Measurements from ENCODE around the gene TIMELESS. TPM values are rescaled to one million over a fixed set of nuclear protein-coding genes. Genes with fewer than 3 reads are reported as not detected.
A peak's percentile ranks its signal among the peaks of the same experiment; 100 is the strongest.
"Not testable (repeated sequence)": the region's sequence is repeated elsewhere in the genome, so short reads cannot be mapped to it uniquely, and the experiment has no call there.

The TIMELESS gene, protein sequence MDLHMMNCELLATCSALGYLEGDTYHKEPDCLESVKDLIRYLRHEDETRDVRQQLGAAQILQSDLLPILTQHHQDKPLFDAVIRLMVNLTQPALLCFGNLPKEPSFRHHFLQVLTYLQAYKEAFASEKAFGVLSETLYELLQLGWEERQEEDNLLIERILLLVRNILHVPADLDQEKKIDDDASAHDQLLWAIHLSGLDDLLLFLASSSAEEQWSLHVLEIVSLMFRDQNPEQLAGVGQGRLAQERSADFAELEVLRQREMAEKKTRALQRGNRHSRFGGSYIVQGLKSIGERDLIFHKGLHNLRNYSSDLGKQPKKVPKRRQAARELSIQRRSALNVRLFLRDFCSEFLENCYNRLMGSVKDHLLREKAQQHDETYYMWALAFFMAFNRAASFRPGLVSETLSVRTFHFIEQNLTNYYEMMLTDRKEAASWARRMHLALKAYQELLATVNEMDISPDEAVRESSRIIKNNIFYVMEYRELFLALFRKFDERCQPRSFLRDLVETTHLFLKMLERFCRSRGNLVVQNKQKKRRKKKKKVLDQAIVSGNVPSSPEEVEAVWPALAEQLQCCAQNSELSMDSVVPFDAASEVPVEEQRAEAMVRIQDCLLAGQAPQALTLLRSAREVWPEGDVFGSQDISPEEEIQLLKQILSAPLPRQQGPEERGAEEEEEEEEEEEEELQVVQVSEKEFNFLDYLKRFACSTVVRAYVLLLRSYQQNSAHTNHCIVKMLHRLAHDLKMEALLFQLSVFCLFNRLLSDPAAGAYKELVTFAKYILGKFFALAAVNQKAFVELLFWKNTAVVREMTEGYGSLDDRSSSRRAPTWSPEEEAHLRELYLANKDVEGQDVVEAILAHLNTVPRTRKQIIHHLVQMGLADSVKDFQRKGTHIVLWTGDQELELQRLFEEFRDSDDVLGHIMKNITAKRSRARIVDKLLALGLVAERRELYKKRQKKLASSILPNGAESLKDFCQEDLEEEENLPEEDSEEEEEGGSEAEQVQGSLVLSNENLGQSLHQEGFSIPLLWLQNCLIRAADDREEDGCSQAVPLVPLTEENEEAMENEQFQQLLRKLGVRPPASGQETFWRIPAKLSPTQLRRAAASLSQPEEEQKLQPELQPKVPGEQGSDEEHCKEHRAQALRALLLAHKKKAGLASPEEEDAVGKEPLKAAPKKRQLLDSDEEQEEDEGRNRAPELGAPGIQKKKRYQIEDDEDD
- total RNA-seq (10 to 100 TPM in 6 of 7 donors, 1 to 10 TPM in 1; 9.9 to 17.7 (median 13.3) TPM), polyA plus RNA-seq (10 to 100 TPM; 10.0 to 10.7 (median 10.5) TPM)
- long read RNA-seq, donor 1, result 0 reads
- long read RNA-seq, donor 2, full-length matches to known transcripts, result 2 of 2 reads
- long read RNA-seq, donor 2, partial matches to known transcripts, result 0 of 2 reads
- long read RNA-seq, donor 2, other reads (novel, unspliced or antisense), result 0 of 2 reads

DNA sequence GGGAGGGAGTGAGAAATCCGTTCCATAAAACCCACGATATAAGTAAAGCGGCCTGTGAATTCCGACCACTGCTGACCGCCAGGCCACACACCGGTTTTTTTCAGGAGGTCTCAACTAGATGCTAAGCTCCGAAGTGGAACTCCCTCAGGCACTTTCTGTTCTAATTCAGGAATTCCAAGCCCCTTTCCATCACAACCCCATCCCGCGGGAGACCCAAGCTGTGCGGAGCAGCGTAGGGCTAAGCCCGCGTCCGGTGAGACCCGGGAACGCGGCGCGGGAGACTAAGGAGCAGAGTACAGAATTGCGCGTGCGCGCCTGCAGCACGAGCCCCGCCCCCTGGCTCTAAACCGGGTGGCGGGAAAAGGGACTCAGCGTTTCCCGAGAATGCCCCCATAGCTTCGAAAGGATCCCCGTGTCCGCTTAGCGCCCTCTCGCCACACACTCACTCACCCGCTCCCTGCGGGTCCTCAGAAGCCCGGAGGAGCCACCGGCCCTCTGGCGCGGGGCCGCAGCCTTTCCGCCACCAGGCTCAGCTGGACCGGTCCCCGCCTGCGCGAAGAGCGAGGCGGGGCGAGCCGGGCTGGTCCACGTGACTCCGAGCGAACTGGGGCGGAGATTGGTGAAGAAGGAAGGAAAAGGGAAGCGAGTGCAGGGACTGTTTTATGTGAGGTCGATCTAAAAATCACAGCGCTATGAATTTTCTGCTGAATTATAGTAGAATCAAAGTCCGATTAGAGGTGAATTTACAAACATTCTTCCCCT is at the start of gene TIMELESS:
Gene TIMELESS, minus strand, starts transcription at position 567 of the 762 bp plus-strand sequence. CDS start 15,256 bp downstream, outside the sequence.
- TF ChIP-seq CTCF (IDR thresholded peaks at IDR 0.05 in 8 of 11, conservative IDR thresholded peaks at IDR 0.05 in 3 of 11) (peak in 4 of 11 experiments; percentile 31 to 55 (median 40)), POLR2A (IDR thresholded peaks at IDR 0.05) (peak in 2 of 3 donors; percentile 18 to 68), POLR2AphosphoS5 (IDR thresholded peaks at IDR 0.05) (peak; percentile 90 to 95 (median 94))
- H3K4me1 ChIP-seq, result peaks cover 4 to 31% (median 19%) of the 10 kb centered on the region in 6 donors
- peak within 1 kb of the TSS; percentile 74 to 99 (median 98) for H3K4me3 ChIP-seq
- H3K36me3 ChIP-seq, result no peaks in the 10 kb centered on the region
- intact Hi-C loops (cut with DNase I; ENCODE audit: low total_unique reads), result loop anchor here (10.0 kb wide), 1 partner anchor 84 kb away; the partner anchor contains the start of genes APOF and STAT2
- no peaks in the 10 kb centered on the region for H3K9me3 ChIP-seq
- DNase-seq, result peak; percentile 98
- peak within 1 kb of the TSS; percentile 64 to 92 (median 88) for H3K27ac ChIP-seq
- 0 to 1% (median 0%) methylated on average over 49 to 58 of the region's 58 CpGs for WGBS, 5 donors
- no peaks in the 10 kb centered on the region for H3K27me3 ChIP-seq (replicated peaks in 1 of 7)

GRCh38 chr12:56498126-56498902 is 49.1 kb upstream of the TIMELESS start:
- H3K36me3 ChIP-seq; H3K4me3 ChIP-seq; H3K27ac ChIP-seq; DNase-seq; H3K4me1 ChIP-seq; H3K9me3 ChIP-seq; intact Hi-C loops (cut with DNase I; ENCODE audit: low total_unique reads); H3K27me3 ChIP-seq (replicated peaks in 1 of 7): not testable (repeated sequence)
- 76 to 86% (median 80%) methylated on average over 14 of the region's 14 CpGs for WGBS, 5 donors

- H3K27me3 ChIP-seq (replicated peaks in 1 of 7); H3K27ac ChIP-seq; H3K4me1 ChIP-seq; H3K9me3 ChIP-seq; intact Hi-C loops (cut with DNase I; ENCODE audit: low total_unique reads); H3K36me3 ChIP-seq: not testable (repeated sequence)
- WGBS, 5 donors, result 5 to 10% (median 8%) methylated on average over 9 to 17 of the region's 17 CpGs
- TF ChIP-seq CTCF (IDR thresholded peaks at IDR 0.05 in 8 of 11, conservative IDR thresholded peaks at IDR 0.05 in 3 of 11), result peak in 8 of 11 experiments; percentile 10 to 70 (median 50)
- peak; percentile 85 for DNase-seq
- peak overlapping the region in 1 of 8 donors; percentile 41 for H3K4me3 ChIP-seq
These were observed 47.5 kb upstream of the TIMELESS start for GRCh38 chr12:56496704-56497103.

GRCh38 chr12:56494481-56494880 is 45.3 kb upstream of the TIMELESS start:
- H3K4me1 ChIP-seq; H3K9me3 ChIP-seq; intact Hi-C loops (cut with DNase I; ENCODE audit: low total_unique reads); H3K4me3 ChIP-seq; H3K27ac ChIP-seq; H3K36me3 ChIP-seq; DNase-seq: not testable (repeated sequence)
- 90 to 97% (median 96%) methylated on average over 19 to 27 of the region's 27 CpGs for WGBS, 5 donors
- peaks cover 0 to 11% (median 0%) of the 10 kb centered on the region in 7 donors for H3K27me3 ChIP-seq (replicated peaks in 1 of 7)

GRCh38 chr12:56494106-56494415 is 44.8 kb upstream of the TIMELESS start:
- H3K27me3 ChIP-seq (replicated peaks in 1 of 7), result peaks cover 0 to 15% (median 0%) of the 10 kb centered on the region in 7 donors
- H3K9me3 ChIP-seq; H3K27ac ChIP-seq; intact Hi-C loops (cut with DNase I; ENCODE audit: low total_unique reads); H3K4me1 ChIP-seq; H3K4me3 ChIP-seq; DNase-seq; H3K36me3 ChIP-seq: not testable (repeated sequence)
- WGBS, 5 donors, result 93 to 98% (median 96%) methylated on average over 10 to 15 of the region's 15 CpGs; no CpG with 5 or more reads in 1 of the 5 donors

DNA sequence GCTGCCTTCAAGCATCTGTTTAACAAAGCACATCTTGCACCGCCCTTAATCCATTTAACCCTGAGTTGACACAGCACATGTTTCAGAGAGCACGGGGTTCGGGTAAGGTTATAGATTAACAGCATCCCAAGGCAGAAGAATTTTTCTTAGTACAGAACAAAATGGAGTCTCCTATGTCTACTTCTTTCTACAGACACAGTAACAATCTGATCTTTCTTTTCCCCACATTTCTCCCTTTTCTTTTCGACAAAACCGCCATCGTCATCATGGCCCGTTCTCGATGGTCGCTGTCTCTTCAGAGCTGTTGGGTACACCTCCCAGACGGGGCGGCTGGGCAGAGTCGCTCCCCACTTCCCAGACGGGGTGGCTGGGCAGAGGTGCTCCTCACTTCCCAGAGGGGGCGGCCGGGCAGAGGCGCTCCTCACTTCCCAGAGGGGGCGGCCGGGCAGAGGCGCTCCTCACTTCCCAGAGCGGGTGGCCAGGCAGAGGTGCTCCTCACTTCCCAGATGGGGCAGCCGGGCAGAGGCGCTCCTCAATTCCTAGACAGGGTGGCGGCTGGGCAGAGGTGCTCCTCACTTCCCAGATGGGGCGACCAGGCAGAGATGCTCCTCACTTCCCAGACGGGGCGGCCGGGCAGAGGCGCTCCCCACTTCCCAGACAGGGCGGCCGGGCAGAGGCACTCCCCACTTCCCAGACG is 44.3 kb upstream of the TIMELESS start:
- 86 to 94% (median 91%) methylated on average over 19 to 31 of the region's 31 CpGs for WGBS, 5 donors
- H3K36me3 ChIP-seq; intact Hi-C loops (cut with DNase I; ENCODE audit: low total_unique reads); H3K9me3 ChIP-seq; H3K4me1 ChIP-seq; H3K27ac ChIP-seq; DNase-seq; H3K4me3 ChIP-seq: not testable (repeated sequence)
- peaks cover 0 to 19% (median 4%) of the 10 kb centered on the region in 7 donors for H3K27me3 ChIP-seq (replicated peaks in 1 of 7)
